GM23248 (cell line): Measurements from ENCODE around the gene HYDIN.
"Not testable (repeated sequence)": the region's sequence is repeated elsewhere in the genome, so short reads cannot be mapped to it uniquely, and the experiment has no call there.

Source experiments
- EZH2 ChIP-seq: fragments of 200-600 bp; sonication (generic); IDR thresholded peaks from 2 replicates; pipeline ENCODE4 v1.6.1; 2018; ENCODE audit warnings: antibody characterized with exemption, mild to moderate bottlenecking; ENCODE audit not compliant: insufficient read depth, poor library complexity, severe bottlenecking
- EZH2phosphoT487 ChIP-seq: fragments of 200-600 bp; sonication (generic); IDR thresholded peaks from 2 replicates; pipeline ENCODE4 v1.6.1; 2018; ENCODE audit warnings: antibody characterized with exemption, moderate library complexity, mild to moderate bottlenecking, low read depth; ENCODE audit not compliant: insufficient read depth

DNA sequence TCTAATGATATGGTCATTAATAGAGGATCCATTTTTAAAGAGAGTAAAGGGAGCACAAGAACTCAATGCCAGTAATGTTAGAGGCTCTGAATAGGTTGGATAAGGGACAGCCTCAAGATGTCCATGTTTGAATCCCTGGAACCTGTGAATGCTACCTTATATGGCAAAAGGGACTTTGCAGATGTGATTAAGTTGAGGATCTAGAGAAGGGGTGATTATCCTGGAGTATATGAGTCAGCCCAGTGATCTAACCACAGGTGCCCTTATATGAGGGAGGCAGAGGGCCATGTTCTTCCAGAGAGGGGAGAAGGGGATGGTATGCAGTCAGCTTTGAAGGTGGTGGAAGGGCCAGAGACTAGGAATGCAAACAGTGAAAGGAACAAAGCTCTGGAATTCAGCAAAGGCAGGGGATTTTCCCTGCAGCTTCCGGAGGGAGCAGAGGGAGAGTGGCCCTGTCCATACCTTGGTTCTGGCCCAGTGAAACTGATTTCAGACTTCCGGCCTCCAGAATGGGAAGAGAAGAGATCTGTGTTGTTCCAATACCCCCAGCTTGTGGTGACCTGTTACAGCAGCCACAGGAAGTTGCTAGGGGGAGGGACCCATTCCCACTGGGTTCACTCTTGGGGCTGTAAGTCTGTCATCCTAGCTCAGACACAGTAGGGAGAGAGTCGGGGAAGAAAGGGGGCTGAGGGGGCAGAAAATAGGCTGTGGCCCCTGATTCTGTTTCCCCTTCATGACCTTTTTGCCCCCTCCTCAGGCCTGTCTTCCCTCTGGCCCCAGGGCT, 220.9 kb downstream of the HYDIN start:
- not testable (repeated sequence) for TF ChIP-seq EZH2, EZH2phosphoT487
